ENCODE measurements around the gene CTNNA3. TPM values are rescaled to one million over a fixed set of nuclear protein-coding genes. Genes with fewer than 3 reads are reported as not detected.
"Not testable (repeated sequence)": the region's sequence is repeated elsewhere in the genome, so short reads cannot be mapped to it uniquely, and the experiment has no call there.

The CTNNA3 gene
- total RNA-seq, 4 donors from 2014 or later: 0.47 to 3.3 (median 0.80) TPM; not detected in 1

GRCh38 chr10:66337211-66337610, 1358.8 kb downstream of the CTNNA3 start:
- H3K36me3 ChIP-seq: no peaks in the 10 kb centered on the region
- no peaks in the 10 kb centered on the region for H3K4me1 ChIP-seq
- H3K9me3 ChIP-seq: no peaks in the 10 kb centered on the region
- TF ChIP-seq POLR2A (IDR thresholded peaks at IDR 0.05) (no peak), CTCF (IDR thresholded peaks at IDR 0.05) (no peak)
- no peak for DNase-seq
- no peaks in the 10 kb centered on the region for H3K27me3 ChIP-seq
- H3K4me3 ChIP-seq: no peak overlapping the region
- H3K27ac ChIP-seq: no peak overlapping the region

- TF ChIP-seq CTCF (IDR thresholded peaks at IDR 0.05) (no peak), POLR2A (IDR thresholded peaks at IDR 0.05) (no peak)
- Histone ChIP-seq H3K9me3 (no peaks in the 10 kb centered on the region), H3K4me3 (no peak overlapping the region), H3K36me3 (no peaks in the 10 kb centered on the region), H3K27ac (no peak overlapping the region), H3K4me1 (no peaks in the 10 kb centered on the region), H3K27me3 (no peaks in the 10 kb centered on the region)
- DNase-seq: no peak
Observed at GRCh38 chr10:66336791-66337190, 1359.2 kb downstream of the CTNNA3 start.

GRCh38 chr10:66335753-66336152, 1360.2 kb downstream of the CTNNA3 start:
- not testable (repeated sequence) for H3K27me3 ChIP-seq, H3K4me1 ChIP-seq, H3K4me3 ChIP-seq, H3K27ac ChIP-seq, H3K36me3 ChIP-seq, DNase-seq, H3K9me3 ChIP-seq

- DNase-seq: no peak
- no peaks in the 10 kb centered on the region for H3K4me1 ChIP-seq
- no peak overlapping the region for H3K4me3 ChIP-seq
- H3K27me3 ChIP-seq: no peaks in the 10 kb centered on the region
- no peaks in the 10 kb centered on the region for H3K9me3 ChIP-seq
- TF ChIP-seq CTCF (IDR thresholded peaks at IDR 0.05) (no peak), POLR2A (IDR thresholded peaks at IDR 0.05) (no peak)
- no peaks in the 10 kb centered on the region for H3K36me3 ChIP-seq
- no peak overlapping the region for H3K27ac ChIP-seq
Observed at GRCh38 chr10:66329147-66329546, 1366.8 kb downstream of the CTNNA3 start.

- no peak overlapping the region for H3K4me3 ChIP-seq
- H3K27me3 ChIP-seq: no peaks in the 10 kb centered on the region
- H3K36me3 ChIP-seq: no peaks in the 10 kb centered on the region
- no peak for TF ChIP-seq POLR2A (IDR thresholded peaks at IDR 0.05)
- TF ChIP-seq CTCF (IDR thresholded peaks at IDR 0.05): no peak
- H3K4me1 ChIP-seq: no peaks in the 10 kb centered on the region
- DNase-seq: no peak
- no peaks in the 10 kb centered on the region for H3K9me3 ChIP-seq
- H3K27ac ChIP-seq: no peak overlapping the region
Observed at GRCh38 chr10:66326876-66327275, 1369.1 kb downstream of the CTNNA3 start.

GRCh38 chr10:66322777-66323176, 1373.2 kb downstream of the CTNNA3 start:
- no peak overlapping the region for H3K4me3 ChIP-seq
- DNase-seq: no peak
- TF ChIP-seq POLR2A (IDR thresholded peaks at IDR 0.05): no peak
- TF ChIP-seq CTCF (IDR thresholded peaks at IDR 0.05): no peak
- H3K4me1 ChIP-seq: no peaks in the 10 kb centered on the region
- H3K36me3 ChIP-seq: no peaks in the 10 kb centered on the region
- H3K27ac ChIP-seq: no peak overlapping the region
- H3K9me3 ChIP-seq: no peaks in the 10 kb centered on the region
- H3K27me3 ChIP-seq: no peaks in the 10 kb centered on the region
